HepG2 (cell line): ENCODE measurements around the gene FXYD4. TPM values are rescaled to one million over a fixed set of nuclear protein-coding genes. Genes with fewer than 3 reads are reported as not detected.

Source experiments
- ATAC-seq: fragments of 200-7000 bp; cut with Tn5 transposase; 3 replicates; pipeline ENCODE4 v1.9.1; 2020; ENCODE audit warnings: mild to moderate bottlenecking, moderate library complexity
- BruUV-seq: library from RNA; stranded (reverse); fragments of 400-500 nt; replicated peaks from 2 replicates; lab custom pipeline; 2021; lab: Mats Ljungman, UMichigan
- CTCF ChIA-PET: fragments of 300-600 bp; formaldehyde crosslinking; extraction: SDS; loops from one replicate; lab custom pipeline; 2021; ENCODE audit warnings: low total read pairs, inconsistent platforms, low intra/inter-chr PET ratio; lab: Yijun Ruan, JAX
- POLR2A ChIA-PET: fragments of 350-600 bp; sonication (Branson Sonifier 250); formaldehyde crosslinking; loops from one replicate; lab custom pipeline; 2020; ENCODE audit warnings: antibody characterized with exemption, inconsistent platforms; lab: Yijun Ruan, JAX
- DNase-seq: peaks from one replicate; pipeline ENCODE4 v3.0.0-alpha.2; 2015; ENCODE audit warnings: low spot score
- FAIRE-seq: peaks from 3 replicates; lab custom pipeline; 2011; peaks lifted over from hg19 to GRCh38; lab: Jason Lieb, UNC
- H2AFZ ChIP-seq: one replicate; pipeline ENCODE4 v1.6.1; 2011; ENCODE audit warnings: low read length, inconsistent platforms
- H3K27ac ChIP-seq: fragments of 300-600 bp; 3 replicates; pipeline ENCODE4 v1.8.0; 2011; ENCODE audit warnings: mixed run types, mild to moderate bottlenecking, mixed read lengths, low read length, inconsistent platforms; ENCODE audit not compliant: insufficient read depth; ENCODE audit errors: extremely low read length
- H3K27me3 ChIP-seq, 2 experiments: fragments of 200-600 bp in 1 of 2; 2 replicates in 1 of 2; 3 replicates in 1 of 2; pipeline versions ENCODE4 v1.6.0 to v1.8.0; 2011; ENCODE audit warnings: low read length in 2 of 2, mild to moderate bottlenecking in 2 of 2, moderate library complexity in 2 of 2, inconsistent platforms in 1 of 2; ENCODE audit not compliant: insufficient read depth in 2 of 2, control insufficient read depth in 1 of 2
- H3K36me3 ChIP-seq, 2 experiments: fragments of 200-600 bp in 1 of 2; replicated peaks in 1 of 2; 2 replicates in 1 of 2; 3 replicates in 1 of 2; pipeline versions ENCODE4 v1.5.1 to v1.8.0; 2011; ENCODE audit warnings: low read length in 2 of 2, inconsistent platforms in 1 of 2; ENCODE audit not compliant: insufficient read depth in 2 of 2, control insufficient read depth in 1 of 2
- H3K4me1 ChIP-seq: 2 replicates; pipeline ENCODE4 v1.5.1; 2012; ENCODE audit warnings: low read length, inconsistent platforms; ENCODE audit not compliant: insufficient read depth
- H3K4me2 ChIP-seq: 2 replicates; pipeline ENCODE4 v1.6.0; 2011; ENCODE audit warnings: low read depth, low read length, inconsistent platforms
- H3K4me3 ChIP-seq, 3 experiments: fragments of 200-600 bp in 1 of 3; sonication (generic), shearing (Covaris generic) in 1 of 3; replicated peaks in 1 of 3; 2 replicates each; pipeline ENCODE4 v1.5.1; 2011 to 2016; ENCODE audit warnings: low read length in 3 of 3, inconsistent platforms in 2 of 3, low read depth in 2 of 3, mild to moderate bottlenecking in 2 of 3, control low read depth in 1 of 3, mixed read lengths in 1 of 3; ENCODE audit not compliant: insufficient read depth in 1 of 3
- H3K79me2 ChIP-seq: one replicate; pipeline ENCODE4 v1.6.1; 2011; ENCODE audit warnings: low read length, inconsistent platforms; ENCODE audit not compliant: insufficient read depth
- H3K9ac ChIP-seq: 2 replicates; pipeline ENCODE4 v1.6.0; 2011; ENCODE audit warnings: mild to moderate bottlenecking, low read depth, low read length, inconsistent platforms; ENCODE audit not compliant: insufficient read depth
- H3K9me3 ChIP-seq: 2 replicates; pipeline ENCODE4 v1.5.1; 2012; ENCODE audit warnings: mild to moderate bottlenecking, low read length
- H4K20me1 ChIP-seq: 2 replicates; pipeline ENCODE4 v1.6.0; 2011; ENCODE audit warnings: inconsistent platforms, mild to moderate bottlenecking, low read length, moderate library complexity; ENCODE audit not compliant: insufficient read depth
- BRF2 ChIP-seq: sonication (generic); formaldehyde crosslinking; IDR thresholded peaks from 2 replicates; pipeline ENCODE4 v1.8.1; 2022; ENCODE audit warnings: mild to moderate bottlenecking, missing genetic modification reagents
- FOXO4 ChIP-seq: sonication (generic); formaldehyde crosslinking; conservative IDR thresholded peaks from 2 replicates; pipeline ENCODE4 v1.8.1; 2023; ENCODE audit warnings: missing genetic modification reagents
- GABPA ChIP-seq, 2 experiments: IDR thresholded peaks; 2 replicates each; pipeline ENCODE4 v1.6.1; 2011 to 2016; ENCODE audit warnings: low read depth in 2 of 2, low read length in 1 of 2, missing biosample characterization in 1 of 2, missing genetic modification characterization in 1 of 2
- KDM5B ChIP-seq: sonication (generic); formaldehyde crosslinking; IDR thresholded peaks from 2 replicates; pipeline ENCODE4 v1.4.0; 2020; ENCODE audit warnings: missing genetic modification reagents, mild to moderate bottlenecking, borderline replicate concordance
- MNT ChIP-seq: fragments of 450-650 bp; IDR thresholded peaks from 2 replicates; pipeline ENCODE4 v1.6.1; 2016
- NCOR1 ChIP-seq: fragments of 200-600 bp; sonication (generic); IDR thresholded peaks from 2 replicates; pipeline ENCODE4 v1.7.0; 2017; ENCODE audit warnings: antibody characterized with exemption, low read length, borderline replicate concordance
- RARG ChIP-seq: sonication (generic); formaldehyde crosslinking; IDR thresholded peaks from 2 replicates; pipeline ENCODE4 v1.4.0; 2020; ENCODE audit warnings: low read depth, mild to moderate bottlenecking, missing genetic modification reagents
- SAP130 ChIP-seq: IDR thresholded peaks from 2 replicates; pipeline ENCODE4 v1.6.1; 2016; ENCODE audit warnings: low read depth
- TGIF2 ChIP-seq: IDR thresholded peaks from 2 replicates; pipeline ENCODE4 v1.6.1; 2016; ENCODE audit warnings: control low read depth, missing compliant biosample characterization
- ZEB1 ChIP-seq: IDR thresholded peaks from 2 replicates; pipeline ENCODE4 v1.6.1; 2012; ENCODE audit warnings: mild to moderate bottlenecking, low read depth, inconsistent platforms; ENCODE audit not compliant: insufficient replicate concordance
- ZNF274 ChIP-seq: sonication (generic); formaldehyde crosslinking; IDR thresholded peaks from 2 replicates; pipeline ENCODE4 v1.5.1; 2020; ENCODE audit warnings: mild to moderate bottlenecking, missing genetic modification reagents
- ZNF296 ChIP-seq: sonication (generic); formaldehyde crosslinking; conservative IDR thresholded peaks from 2 replicates; pipeline ENCODE4 v1.5.0; 2020; ENCODE audit warnings: mild to moderate bottlenecking, missing genetic modification reagents
- ZNF496 ChIP-seq: sonication (generic); formaldehyde crosslinking; IDR thresholded peaks from 2 replicates; pipeline ENCODE4 v1.8.1; 2023; ENCODE audit warnings: mild to moderate bottlenecking, moderate library complexity, missing genetic modification reagents; ENCODE audit not compliant: insufficient replicate concordance
- WGBS: methylation state at CpG from one replicate; pipeline ENCODE4 v1.1.6; 2017; ENCODE audit warnings: low lambda C conversion rate; 5-methylcytosine and 5-hydroxymethylcytosine counted together
- in situ Hi-C: cut with HindIII; loops from 2 replicates; pipeline ENCODE4 v1.10.0; 2017; ENCODE audit warnings: low pct_unique_long_range_greater_than_20kb; ENCODE audit not compliant: extremely low pct_ligation_motif_present
- intact Hi-C: fragments of 100-400 bp; cut with micrococcal nuclease; formaldehyde crosslinking; loops from one replicate; pipeline ENCODE4 v1.10.0; 2022; ENCODE audit not compliant: unreplicated experiment
- polyA plus RNA-seq, 8 experiments: library from polyadenylated mRNA; depleted of rRNA in 3 of 8; stranded (reverse) in 7 of 8; unstranded in 1 of 8; fragments of >200 nt; fragmentation: Illumina TruSeq in 4 of 8; extraction: Trizol in 4 of 8; gene quantifications; 2 replicates each; pipeline versions ENCODE4 v1.2.1 to v1.2.3, GENCODE V29; 2011 to 2016; ENCODE audit warnings: low read depth in 4 of 8, missing spikeins in 1 of 8, mixed read lengths in 1 of 8; ENCODE audit not compliant: insufficient read depth in 1 of 8
- total RNA-seq, 5 experiments: library from RNA; depleted of rRNA; stranded (reverse); fragments of >200 nt; fragmentation: Illumina TruSeq; extraction: Trizol; gene quantifications; 2 replicates each; pipeline ENCODE4 v1.2.3, GENCODE V29; 2016; ENCODE audit warnings: low read depth in 1 of 5

FXYD4 gene
- total and polyA plus RNA-seq, 2 of the 13 experiments (the other 11 are each of a cell fraction or from before 2014, with no cell fraction given), result not detected

GRCh38 chr10:43394868-43395267 is 23.4 kb downstream of the FXYD4 start:
- Histone ChIP-seq H3K4me1 (peaks cover 79% of the 10 kb centered on the region), H3K36me3 (peaks cover 19 to 50% of the 10 kb centered on the region in 2 experiments), H2AFZ (no peak overlapping the region), H3K9me3 (no peaks in the 10 kb centered on the region), H4K20me1 (peaks cover 78% of the 10 kb centered on the region), H3K27me3 (no peaks in the 10 kb centered on the region; a peak in 1 of 5 replicates), H3K9ac (peak overlapping the region; percentile 96), H3K79me2 (peaks cover 88% of the 10 kb centered on the region), H3K4me2 (peak overlapping the region; percentile 89), H3K4me3 (peak overlapping the region; percentile 76 to 82 (median 79)), H3K27ac (peak overlapping the region; percentile 99)
- intact Hi-C loops, result loop anchor here (5.0 kb wide), 1 partner anchor 42 kb away; the partner anchor contains the start of gene ZNF487
- ChIA-PET POLR2A (interaction anchor here (1.1 to 5.6 kb wide), 3 partner anchors 9 to 25 kb away, joined by 3 to 39 read pairs (median 4); no protein-coding TSS in a partner anchor), CTCF (no interaction called here)
- no peak for TF ChIP-seq MNT
- TF ChIP-seq KDM5B (CRISPR knock-in tag), result no peak
- no peak for TF ChIP-seq GABPA (IDR thresholded peaks at IDR 0.05; ENCODE audit: low read depth, low read length)
- TF ChIP-seq GABPA (CRISPR knock-in tag; IDR thresholded peaks at IDR 0.05; ENCODE audit: low read depth), result no peak
- TF ChIP-seq SAP130 (CRISPR knock-in tag), result 0 out of 2 replicates have a peak, but pooled peaks have one; percentile 6
- FAIRE-seq, result no peak
- 68% methylated on average over 6 of the region's 6 CpGs for WGBS
- DNase-seq, result no peak
- BruUV-seq, result no TSS peak
- in situ Hi-C loops, result no loop called here
- no peak for ATAC-seq

GRCh38 chr10:43395571-43396060 is 24.2 kb downstream of the FXYD4 start:
- peak overlapping the region; percentile 76 to 82 (median 79) for H3K4me3 ChIP-seq
- ATAC-seq (no peak), FAIRE-seq (peak; percentile 18), DNase-seq (no peak)
- peaks cover 88% of the 10 kb centered on the region for H3K79me2 ChIP-seq
- no peak overlapping the region for H2AFZ ChIP-seq
- ChIA-PET CTCF (no interaction called here), POLR2A (interaction anchor here (0.6 to 5.6 kb wide), 13 partner anchors 8 to 47 kb away, joined by 3 to 51 read pairs (median 7); partner anchors contain the start of genes HNRNPF and ZNF487)
- peaks cover 15 to 42% of the 10 kb centered on the region in 2 experiments for H3K36me3 ChIP-seq
- H3K27me3 ChIP-seq, result no peaks in the 10 kb centered on the region; a peak in 1 of 5 replicates
- H3K27ac ChIP-seq, result peak overlapping the region; percentile 99
- intact Hi-C loops, result loop anchor here (1.0 to 5.0 kb wide), 2 partner anchors 26 to 42 kb away; partner anchors contain the start of gene ZNF487
- peak overlapping the region; percentile 96 for H3K9ac ChIP-seq
- 1% methylated on average over 16 of the region's 18 CpGs for WGBS
- no TSS peak for BruUV-seq
- H3K9me3 ChIP-seq, result no peaks in the 10 kb centered on the region
- H3K4me1 ChIP-seq, result peaks cover 79% of the 10 kb centered on the region
- H3K4me2 ChIP-seq, result peak overlapping the region; percentile 89
- peaks cover 78% of the 10 kb centered on the region for H4K20me1 ChIP-seq
- in situ Hi-C loops, result no loop called here
- TF ChIP-seq ZNF496 (CRISPR knock-in tag) (no peak), ZNF274 (CRISPR knock-in tag) (no peak), FOXO4 (CRISPR knock-in tag) (0 out of 2 replicates have a peak, but pooled peaks have one; percentile 32), ZEB1 (no peak), NCOR1 (no peak), RARG (0 out of 2 replicates have a peak, but pooled peaks have one; percentile 4), BRF2 (CRISPR knock-in tag) (no peak), TGIF2 (no peak), ZNF296 (CRISPR knock-in tag) (0 out of 2 replicates have a peak, but pooled peaks have one; percentile 20)
